COLO829 (cell line): ENCODE results near the gene KRT4.

Experiments used
- DNase-seq: peaks from one replicate; pipeline ENCODE4 v3.0.0; 2012; ENCODE audit warnings: low spot score

Gene KRT4

GRCh38 chr12:52792185-52793029, 21.5 kb downstream of the KRT4 start:
- DNase-seq = no peak

- no peak for DNase-seq
Observed at GRCh38 chr12:52791271-52792184, 22.4 kb downstream of the KRT4 start.

GRCh38 chr12:52790427-52791270, 23.3 kb downstream of the KRT4 start:
- DNase-seq = no peak

- no peak for DNase-seq
Observed at GRCh38 chr12:52789637-52790426, 24.1 kb downstream of the KRT4 start.

- DNase-seq = no peak
Observed at GRCh38 chr12:52788876-52789636, 24.9 kb downstream of the KRT4 start.

- DNase-seq = no peak
Observed at GRCh38 chr12:52788192-52788875, 25.6 kb downstream of the KRT4 start.

- no peak for DNase-seq
Observed at GRCh38 chr12:52787324-52788191, 26.4 kb downstream of the KRT4 start.

- no peak for DNase-seq
Observed at GRCh38 chr12:52784909-52785308, 29.0 kb downstream of the KRT4 start.

- DNase-seq = no peak
Observed at GRCh38 chr12:52783563-52784316, 30.2 kb downstream of the KRT4 start.

- DNase-seq = no peak
Observed at GRCh38 chr12:52782502-52782901, 31.4 kb downstream of the KRT4 start.

- no peak for DNase-seq
Observed at GRCh38 chr12:52781399-52782082, 32.4 kb downstream of the KRT4 start.

- DNase-seq = no peak
Observed at GRCh38 chr12:52779914-52780313, 34.0 kb downstream of the KRT4 start.

- no peak for DNase-seq
Observed at GRCh38 chr12:52778833-52779232, 35.1 kb downstream of the KRT4 start.

GRCh38 chr12:52777566-52777965, 36.4 kb downstream of the KRT4 start:
- no peak for DNase-seq

- DNase-seq = no peak
Observed at GRCh38 chr12:52776913-52777395, 37.0 kb downstream of the KRT4 start, which contains the start of gene KRT76. Gene KRT76 (minus strand): TSS chr12:52777345. CDS start chr12:52777291, 54 bp downstream.

GRCh38 chr12:52776435-52776834, 37.5 kb downstream of the KRT4 start:
- no peak for DNase-seq

GRCh38 chr12:52774629-52775250, 39.2 kb downstream of the KRT4 start:
- no peak for DNase-seq
